Fibroblast of peridontal ligament (primary cell): ENCODE results near the gene TRNP1.
A peak's percentile ranks its signal among the peaks of the same experiment; 100 is the strongest.
"Not testable (repeated sequence)": the region's sequence is repeated elsewhere in the genome, so short reads cannot be mapped to it uniquely, and the experiment has no call there.

Experiments
- DNase-seq: peaks from one replicate; pipeline ENCODE4 v3.0.0-alpha.2; 2010; ENCODE audit errors: extremely low read depth

The TRNP1 gene

DNA sequence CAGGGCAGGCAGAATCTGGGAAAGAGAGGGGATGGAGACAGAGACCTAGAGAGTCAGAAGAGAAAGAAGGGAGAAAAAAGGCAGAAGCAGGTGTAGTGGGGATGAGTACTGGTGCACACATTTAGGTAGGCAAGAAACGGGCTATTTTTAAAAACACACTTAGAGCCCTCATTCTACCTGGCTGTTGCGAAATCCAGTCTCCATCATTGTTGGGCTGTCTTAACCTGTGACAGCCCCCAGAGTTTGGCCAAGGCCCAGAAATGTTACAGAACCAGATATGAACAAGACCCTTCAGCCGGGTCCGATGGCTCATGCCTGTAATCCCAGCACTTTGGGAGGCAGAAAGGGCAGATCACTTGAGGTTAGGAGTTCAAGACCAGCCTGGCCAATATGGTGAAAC, 20.7 kb upstream of the TRNP1 start:
- no peak for DNase-seq

DNA sequence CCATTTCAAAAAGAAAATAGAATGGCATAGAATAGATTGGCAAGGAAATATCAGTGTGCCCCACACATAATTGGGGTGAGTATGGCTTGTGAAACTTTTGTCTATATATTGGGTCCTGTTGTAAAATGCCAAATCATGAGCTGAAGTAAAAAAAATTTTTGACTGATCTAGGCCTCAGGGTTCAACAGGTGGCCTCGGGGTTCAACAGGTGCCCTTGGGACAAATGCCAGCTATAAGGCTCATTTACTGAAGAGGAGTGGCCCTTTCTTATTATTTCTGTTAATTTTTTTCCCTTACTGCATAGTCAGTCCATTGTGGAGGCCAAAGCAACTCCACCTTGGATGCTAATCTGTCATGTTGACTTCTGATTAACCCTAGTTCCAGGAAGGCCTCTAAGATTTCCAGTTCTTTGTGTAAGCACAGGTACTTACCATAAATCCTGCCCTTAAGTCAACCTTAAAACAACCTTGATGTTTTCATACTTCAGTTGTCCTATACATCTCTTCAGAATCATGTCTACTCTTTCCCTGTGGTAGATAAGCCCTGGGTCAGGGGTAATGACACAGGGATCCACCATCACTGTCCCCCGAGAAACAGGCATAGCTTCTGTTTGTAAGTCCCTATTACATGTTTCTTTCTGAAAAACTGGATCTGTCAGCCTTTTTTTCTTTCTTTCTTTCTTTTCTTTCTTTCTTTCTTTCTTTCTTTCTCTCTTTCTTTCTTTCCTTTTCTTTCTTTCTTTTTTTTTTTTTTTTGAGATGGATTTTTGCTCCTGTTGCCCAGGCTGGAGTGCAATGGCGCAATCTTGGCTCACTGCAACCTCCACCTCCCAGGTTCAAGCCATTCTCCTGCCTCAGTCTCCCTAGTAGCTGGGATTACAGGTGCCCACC, 16.6 kb upstream of the TRNP1 start:
- DNase-seq: no peak

DNA sequence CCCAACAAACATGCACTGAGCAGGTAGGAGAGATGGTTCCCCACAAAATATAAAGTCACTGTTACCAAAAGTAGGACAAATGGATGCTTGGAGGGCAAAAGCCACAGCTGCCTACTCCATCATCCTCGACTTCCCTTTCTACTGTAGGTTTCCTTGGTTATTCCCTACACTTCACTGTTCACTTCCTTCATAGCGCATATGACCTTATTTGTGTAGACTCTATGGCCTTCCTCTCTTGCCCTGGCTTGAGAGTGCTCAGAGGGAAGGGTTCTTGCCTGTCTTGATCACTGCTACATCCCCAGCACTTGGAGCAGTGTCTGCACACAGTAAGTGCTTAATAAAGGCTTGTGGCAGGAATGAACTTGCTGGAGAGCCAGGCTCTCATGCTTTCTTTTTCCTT, 14.6 kb upstream of the TRNP1 start:
- no peak for DNase-seq

DNA sequence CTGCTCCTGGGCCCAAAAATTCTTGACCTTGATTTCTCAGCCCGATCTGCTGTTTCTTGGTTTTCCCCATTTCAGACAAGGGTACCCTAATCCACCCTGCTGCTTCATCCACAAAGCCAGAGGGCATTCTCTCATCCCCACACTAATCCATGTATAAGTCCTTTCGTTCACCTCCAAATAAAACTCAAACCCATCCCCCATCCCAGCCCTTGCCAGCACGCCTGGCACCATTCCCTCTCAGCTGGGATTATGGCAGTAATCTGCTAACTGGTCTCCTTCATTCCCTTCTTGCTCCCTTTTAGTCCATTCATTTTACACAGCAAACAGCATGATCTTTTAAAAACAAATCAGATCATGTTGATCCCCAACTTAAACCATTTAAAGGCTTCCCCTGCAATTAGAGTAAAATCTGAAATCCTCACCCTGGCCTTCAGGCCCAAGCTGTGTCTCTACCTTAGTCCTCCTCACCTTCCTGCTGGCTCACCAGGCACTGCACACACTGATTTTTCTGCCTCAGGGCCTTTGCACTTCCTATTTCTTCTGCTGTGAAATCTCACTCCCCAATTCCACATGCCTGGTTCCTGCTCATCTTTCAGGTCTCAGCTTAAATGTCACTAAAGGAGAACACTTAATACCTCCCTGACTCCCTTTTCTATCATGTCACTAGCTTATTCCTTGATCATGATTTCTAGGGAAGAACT, 12.2 kb upstream of the TRNP1 start:
- DNase-seq: no peak

DNA sequence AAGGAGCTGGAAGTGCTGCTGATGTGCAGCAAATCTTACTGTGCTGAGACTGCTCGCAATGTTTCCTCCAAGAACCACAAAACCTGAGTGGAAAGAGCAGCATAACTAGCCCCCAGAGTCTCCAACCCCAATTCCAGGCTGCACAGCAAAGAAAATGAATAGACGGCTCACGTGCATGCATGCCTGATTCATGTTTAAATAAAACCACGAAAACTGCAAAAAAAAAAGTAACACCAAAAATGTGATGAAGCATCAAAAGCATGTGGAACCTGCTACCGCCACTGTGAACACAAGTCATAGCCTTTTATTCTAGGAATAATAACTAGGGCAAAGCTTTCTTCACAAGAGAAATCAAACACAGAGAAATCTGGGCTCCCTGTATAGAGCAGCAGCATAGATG, 9.6 kb upstream of the TRNP1 start:
- no peak for DNase-seq

DNA sequence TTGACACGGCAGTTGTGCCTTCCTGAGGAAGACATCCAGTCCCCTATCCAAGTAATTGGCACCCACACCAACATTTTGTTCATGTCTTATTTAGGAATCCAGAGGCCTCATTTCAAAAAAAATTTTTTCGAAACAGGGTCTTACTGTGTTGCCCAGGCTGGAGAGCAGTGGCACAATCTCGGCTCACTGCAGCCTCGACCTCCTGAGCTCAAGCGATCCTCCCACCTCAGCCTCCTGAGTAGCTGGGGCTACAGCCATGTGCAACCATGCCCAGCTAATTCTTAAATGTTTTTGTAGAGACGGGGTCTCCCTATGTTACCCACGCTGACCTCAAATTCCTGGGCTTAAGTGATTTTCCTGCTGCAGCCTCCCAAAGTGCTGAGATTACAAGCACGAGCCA, 9.2 kb upstream of the TRNP1 start:
- no peak for DNase-seq

DNA sequence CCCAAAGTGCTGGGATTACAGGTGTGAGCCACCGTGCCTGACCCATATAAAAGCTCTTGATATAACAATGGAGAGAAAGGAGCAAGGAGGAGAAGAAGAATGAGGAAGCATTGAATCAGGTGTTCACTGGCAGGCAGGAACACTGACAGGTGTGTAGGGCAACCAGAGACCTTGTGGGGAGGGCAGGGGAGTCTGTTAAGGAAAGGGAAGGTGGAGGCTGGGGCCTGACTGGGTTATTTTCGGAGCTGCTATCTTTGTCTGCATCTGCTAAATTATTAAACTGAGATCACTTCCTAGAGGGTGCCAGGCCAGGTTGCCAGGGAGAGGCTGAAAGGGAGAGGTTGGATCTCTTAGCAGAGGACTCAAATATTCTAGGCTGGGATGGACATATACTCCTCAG, 6.8 kb upstream of the TRNP1 start:
- DNase-seq: no peak

DNA sequence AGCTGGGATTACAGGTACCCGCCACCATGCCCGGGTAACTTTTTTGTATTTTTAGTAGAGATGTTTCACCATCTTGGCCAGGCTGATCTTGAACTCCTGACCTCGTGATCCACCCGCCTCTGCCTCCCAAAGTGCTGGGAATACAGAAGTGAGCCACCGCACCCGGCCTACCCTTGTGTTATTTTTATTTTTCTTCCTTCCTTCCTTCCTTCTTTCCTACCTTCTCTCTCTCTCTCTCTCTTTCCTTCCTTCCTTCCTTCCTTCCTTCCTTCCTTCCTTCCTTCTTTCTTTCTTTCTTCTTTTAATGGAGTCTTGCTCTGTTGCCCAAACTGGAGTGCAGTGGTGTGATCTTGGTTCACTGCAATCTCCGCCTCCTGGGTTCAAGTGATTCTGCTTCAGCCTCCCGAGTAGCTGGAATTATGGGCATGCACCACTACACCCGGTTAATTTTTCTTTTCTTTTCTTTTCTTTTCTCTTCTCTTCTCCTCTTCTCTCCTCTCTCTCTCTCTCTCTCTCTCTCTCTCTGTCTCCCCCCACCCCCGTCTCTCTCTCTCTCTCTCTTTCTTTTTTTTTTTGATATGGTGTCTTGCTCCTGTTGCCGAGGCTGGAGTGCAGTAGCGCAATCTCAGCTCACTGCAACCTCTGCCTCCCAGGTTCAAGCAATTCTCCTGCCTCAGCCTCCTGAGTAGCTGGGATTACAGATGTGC, 3.9 kb upstream of the TRNP1 start:
- not testable (repeated sequence) for DNase-seq

DNA sequence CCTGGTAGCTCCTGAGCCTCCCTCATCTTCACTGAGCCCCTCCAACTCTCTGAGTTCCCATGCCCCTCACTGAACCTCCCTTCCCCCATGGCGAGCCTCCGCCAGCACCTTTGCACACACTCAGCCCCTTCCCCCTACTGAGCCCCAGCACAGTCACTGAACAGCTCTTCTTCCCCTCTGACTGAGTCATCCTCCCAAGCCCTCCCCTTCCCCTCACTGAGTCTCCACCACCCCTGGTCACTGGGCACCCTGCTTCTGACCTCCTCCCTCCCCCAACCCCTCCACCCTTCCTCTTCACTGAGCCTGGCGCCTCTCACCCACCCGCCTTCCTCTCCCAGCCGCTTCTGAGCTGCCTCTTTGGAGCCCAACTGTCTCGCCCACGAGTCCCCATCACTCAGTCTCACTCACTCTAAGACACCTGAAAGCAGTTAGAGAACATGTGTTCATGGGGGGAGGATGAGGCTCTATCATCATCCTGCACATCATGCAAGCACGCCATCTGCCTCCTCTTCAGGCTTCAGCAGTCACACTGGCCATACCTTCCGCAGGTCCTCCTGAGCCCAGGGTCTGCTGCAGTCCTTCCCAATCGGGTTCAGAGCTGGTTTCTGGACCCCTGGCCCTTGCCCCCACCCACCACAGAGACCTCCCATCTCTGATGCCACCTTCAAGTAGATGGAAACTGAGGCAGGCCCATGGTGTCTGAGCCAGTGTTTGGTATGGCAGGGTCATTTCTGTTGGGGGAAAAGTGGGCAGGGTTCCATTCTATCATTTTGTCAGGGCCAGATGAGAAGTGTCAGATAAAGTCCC, 2.0 kb upstream of the TRNP1 start:
- no peak for DNase-seq

DNA sequence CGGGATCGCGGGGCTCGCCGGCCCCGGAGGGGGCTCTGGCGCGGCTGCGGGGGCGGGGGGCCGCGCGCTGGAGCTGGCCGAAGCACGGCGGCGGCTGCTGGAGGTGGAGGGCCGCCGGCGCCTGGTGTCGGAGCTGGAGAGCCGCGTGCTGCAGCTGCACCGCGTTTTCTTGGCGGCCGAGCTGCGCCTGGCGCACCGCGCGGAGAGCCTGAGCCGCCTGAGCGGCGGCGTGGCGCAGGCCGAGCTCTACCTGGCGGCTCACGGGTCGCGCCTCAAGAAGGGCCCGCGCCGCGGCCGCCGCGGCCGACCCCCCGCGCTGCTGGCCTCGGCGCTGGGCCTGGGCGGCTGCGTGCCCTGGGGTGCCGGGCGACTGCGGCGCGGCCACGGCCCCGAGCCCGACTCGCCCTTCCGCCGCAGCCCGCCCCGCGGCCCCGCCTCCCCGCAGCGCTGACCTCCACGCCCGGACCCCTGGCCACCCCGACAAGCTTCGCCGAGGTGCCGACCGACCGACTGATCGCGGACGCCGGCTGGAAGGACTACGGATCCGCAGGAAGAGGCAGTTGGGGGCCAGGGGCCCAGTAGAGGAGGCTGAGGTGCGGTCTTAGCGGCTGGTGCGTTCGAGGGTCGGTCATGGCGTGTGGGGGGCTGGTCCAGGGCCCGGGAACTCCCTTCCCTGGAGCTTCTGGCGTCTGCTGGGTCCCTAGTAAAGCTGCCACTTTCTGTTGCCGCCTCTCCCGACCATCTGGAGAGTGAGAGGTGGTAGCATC, 711 bp downstream of the TRNP1 start:
- DNase-seq: no peak

DNA sequence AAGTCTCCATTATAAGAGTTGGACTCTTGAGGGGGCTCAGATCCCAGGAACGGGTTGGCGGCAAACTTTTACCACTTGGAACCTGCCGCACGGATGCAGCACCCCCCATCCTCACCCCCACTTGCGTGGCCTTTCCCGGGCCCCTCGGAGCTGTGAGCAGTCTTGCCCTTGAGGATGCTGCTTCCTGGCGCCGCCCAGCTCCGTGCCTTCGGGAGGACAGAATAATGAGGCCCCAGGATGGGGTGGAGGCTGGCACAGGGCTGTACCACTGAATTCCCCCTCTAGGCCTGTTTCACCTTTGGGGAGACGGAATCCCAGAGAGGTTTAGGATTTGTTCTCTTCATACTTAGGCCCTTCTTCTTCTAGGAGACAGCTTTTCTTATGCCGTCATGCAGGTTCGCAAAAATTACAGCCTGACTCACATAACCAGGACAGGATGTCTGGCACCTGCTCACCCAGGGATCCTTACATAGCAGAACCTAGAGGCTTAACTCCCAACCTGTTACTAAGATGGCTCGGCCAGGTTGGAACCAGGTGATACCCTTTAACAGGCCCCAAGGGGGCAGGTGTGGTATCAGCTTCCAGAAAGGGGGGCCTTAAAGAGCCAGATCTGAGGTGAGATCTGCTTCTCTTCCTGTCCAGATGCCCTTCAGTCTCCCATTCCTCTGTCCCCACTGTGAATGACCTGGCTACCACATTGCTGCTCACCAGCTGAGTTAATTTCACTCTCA, 1.5 kb downstream of the TRNP1 start:
- no peak for DNase-seq

DNA sequence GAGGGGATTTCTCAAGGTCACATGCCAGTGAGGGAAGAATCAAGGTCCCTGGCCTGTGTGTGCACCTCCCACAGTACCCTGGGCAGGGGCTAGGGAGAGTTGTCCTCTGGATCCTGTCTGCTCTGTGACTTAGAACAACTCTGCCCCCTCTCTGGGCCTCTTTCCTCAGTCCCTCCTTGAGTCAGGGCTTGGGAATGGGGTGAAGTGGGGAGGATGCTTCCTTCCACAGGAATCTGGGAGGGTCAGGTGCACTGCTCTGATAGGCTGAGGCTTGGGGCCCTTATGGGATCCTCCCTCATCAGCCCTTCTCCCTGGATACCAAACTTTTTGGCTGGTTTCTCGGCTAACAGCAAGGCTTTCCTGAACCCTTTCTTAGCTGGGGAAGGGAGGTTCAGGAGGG, 2.5 kb downstream of the TRNP1 start:
- no peak for DNase-seq

DNA sequence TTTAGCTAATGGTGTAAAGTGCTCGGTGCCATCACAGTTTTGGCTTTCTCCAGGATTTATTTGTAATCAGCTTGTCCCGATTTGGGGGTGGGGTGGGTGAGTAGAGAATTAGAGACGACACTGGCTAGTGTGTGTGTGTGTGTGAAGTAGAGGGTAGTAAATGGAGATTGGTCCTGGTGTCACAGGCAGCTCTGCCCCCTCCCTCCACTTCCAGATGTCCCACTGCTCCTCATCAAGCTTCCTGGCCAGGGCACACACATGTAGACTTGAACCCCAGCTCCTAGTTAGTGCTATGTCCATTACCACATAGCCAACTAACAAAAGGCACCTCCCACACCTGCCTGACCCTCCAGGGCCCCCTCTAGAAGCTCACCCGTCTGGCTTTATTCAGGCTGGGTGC, 3.2 kb downstream of the TRNP1 start:
- DNase-seq: no peak

DNA sequence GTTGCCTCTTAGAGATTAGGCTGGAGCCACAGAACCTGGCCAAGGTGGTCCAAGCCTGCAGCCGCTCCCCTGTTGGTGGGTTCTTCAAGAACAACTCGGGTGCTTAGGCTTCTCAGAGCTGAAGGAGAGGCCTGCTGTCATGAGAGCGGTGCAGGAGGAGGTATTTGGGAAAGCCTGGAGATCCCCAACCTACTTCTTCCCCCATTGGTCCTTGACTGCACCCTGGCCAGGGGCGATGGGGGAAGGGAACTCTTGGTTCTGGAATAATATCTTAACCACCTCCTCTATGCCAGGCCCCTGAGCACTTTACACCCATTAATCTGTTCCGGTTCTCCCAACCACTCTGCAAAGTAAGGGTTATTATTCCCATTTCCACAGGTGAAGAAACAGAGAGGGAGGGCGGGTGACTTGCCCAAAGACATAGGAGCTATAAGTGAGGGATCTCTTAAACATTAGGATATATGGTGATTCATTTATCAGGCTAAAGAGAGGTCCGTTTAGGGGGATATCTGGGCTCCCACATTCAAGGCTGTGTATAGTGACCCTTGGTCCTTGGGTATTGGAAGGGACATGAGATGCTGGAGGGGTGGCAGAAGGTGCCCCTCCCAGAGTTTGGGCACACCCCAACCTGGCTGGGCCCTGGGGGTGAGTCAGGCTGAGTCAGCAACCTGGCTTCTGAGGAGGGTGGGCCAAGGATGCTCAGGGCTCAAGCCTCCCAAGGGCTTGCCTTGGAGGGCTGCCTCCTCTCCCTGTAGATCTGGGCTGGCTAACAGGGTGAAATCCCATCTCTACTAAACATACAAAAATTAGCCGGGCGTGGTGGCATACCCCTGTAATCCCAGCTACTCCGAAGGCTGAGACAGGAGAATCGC, 5.2 kb downstream of the TRNP1 start:
- no peak for DNase-seq

DNA sequence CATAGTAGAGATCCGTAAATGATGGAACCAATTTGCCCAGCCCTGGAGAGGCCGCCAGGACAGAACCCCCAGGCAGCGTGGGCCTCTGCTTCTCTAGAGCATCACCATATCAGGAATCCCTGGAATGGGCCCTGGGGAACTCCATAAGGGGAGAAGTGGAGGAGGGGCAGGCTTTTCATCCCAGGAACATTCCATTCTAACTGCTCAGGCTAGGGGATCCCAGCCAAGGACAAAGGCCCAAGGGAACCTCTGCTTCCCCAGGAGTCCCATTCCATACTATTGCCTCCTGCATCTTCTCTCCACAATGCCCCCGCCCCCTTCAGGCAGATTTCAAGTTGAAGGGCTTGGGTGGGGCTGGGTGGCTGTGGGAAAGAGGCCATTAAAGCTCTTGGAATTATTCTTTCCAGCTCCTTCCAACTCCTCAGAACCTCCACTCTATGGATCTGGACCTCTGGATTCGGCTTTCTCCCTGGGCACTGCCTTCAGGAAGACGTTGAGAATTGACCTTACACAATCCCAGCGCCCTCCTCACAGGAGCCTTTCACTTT, 6.0 kb downstream of the TRNP1 start:
- DNase-seq: peak; percentile 98

DNA sequence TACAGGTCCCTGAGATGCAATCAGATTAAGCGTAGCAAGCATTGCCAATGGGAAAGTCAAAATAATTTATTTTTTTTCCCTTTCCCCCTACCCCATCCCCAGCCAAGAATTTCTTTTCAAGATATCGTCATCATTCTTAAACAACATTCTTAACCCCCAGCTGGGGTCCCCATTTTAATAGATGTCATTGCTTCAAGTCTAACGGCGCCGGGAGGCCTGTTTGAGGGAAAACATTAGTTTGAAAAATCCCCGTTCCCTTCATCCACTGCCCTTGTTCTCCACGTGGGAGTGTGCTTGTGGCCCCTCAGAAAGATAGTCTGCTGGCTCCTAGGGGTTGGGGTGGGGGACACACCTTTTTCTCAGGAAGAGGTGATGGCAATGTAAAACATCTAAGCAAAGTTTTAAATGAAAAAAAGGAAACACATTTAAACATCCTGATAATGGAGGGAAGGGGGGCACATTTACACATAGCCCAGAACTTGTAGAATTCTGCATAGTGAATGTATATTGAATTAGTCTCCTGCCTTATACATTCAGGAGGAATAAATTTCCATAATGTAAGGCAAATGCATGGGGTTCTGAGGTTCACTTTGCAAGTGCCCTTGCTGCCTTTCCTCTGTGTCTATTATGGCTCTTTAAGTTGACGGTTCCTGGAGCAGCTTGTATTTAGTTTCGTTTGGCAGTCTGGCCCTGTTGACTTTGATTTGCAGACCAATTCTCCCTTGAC, 6.8 kb downstream of the TRNP1 start:
- no peak for DNase-seq

DNA sequence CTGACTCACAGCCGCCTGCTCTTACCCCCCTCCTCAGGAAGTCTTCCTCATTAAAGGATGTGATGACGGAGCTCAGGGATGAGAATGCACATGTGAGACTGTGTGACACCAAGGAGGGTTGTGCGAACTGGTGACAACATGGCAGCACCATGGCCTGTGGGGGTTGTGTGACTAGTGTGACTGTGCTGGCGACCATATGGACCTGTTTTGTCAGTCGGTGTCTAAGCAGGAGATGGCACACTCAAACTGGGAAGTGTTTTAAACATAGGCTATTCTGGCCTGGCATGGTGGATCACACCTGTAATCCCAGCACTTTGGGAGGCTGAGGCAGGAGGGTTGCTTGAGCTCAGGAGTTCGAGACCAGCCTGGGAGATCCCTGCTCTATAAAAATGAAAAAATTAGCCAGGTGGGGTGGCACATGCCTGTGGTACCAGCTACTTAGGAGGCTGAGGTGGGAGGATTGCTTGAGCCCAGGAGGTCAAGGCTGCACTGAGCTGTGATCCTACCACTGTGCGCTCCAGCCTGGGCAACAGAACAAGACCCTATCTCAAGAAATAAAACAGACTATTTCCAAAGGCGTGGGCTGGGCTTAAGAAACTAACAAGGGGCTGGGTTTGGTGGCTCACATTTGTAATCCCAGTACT, 7.4 kb downstream of the TRNP1 start:
- DNase-seq: no peak
